Keratinocyte (primary cell): ENCODE results near the gene GCA. TPM values are rescaled to one million over a fixed set of nuclear protein-coding genes. Genes with fewer than 3 reads are reported as not detected.

ENCODE experiments used
- DNase-seq: peaks from one replicate; pipeline ENCODE4 v3.0.0-alpha.2; 2011; ENCODE audit warnings: low read depth, missing footprints, low spot score
- FAIRE-seq: peaks from 2 replicates; lab custom pipeline; 2011; peaks lifted over from hg19 to GRCh38; lab: Jason Lieb, UNC
- H2AFZ ChIP-seq: 2 replicates; pipeline ENCODE4 v1.6.0; 2012; ENCODE audit warnings: low read length, control low read depth, inconsistent platforms; ENCODE audit not compliant: control insufficient read depth
- H3K27ac ChIP-seq: 2 replicates; pipeline ENCODE4 v1.5.1; 2011; ENCODE audit warnings: low read length; ENCODE audit not compliant: control insufficient read depth, insufficient read depth
- H3K27me3 ChIP-seq: 3 replicates; pipeline ENCODE4 v1.6.0; 2011; ENCODE audit warnings: low read length; ENCODE audit not compliant: control insufficient read depth, insufficient read depth; ENCODE audit errors: extremely low read depth
- H3K36me3 ChIP-seq, 2 experiments: 2 replicates in 1 of 2; 3 replicates in 1 of 2; pipeline ENCODE4 v1.5.1; 2011; ENCODE audit warnings: low read length in 2 of 2, mild to moderate bottlenecking in 1 of 2; ENCODE audit not compliant: control insufficient read depth in 2 of 2, insufficient read depth in 2 of 2; ENCODE audit errors: extremely low read depth in 1 of 2
- H3K4me1 ChIP-seq: 3 replicates; pipeline ENCODE4 v1.5.1; 2011; ENCODE audit warnings: low read length; ENCODE audit not compliant: control insufficient read depth, insufficient read depth; ENCODE audit errors: extremely low read depth
- H3K4me2 ChIP-seq: 3 replicates; pipeline ENCODE4 v1.6.0; 2011; ENCODE audit warnings: low read depth, low read length; ENCODE audit not compliant: control insufficient read depth, insufficient read depth; ENCODE audit errors: extremely low read depth
- H3K4me3 ChIP-seq, 3 experiments: fragments of 200-600 bp in 1 of 3; sonication (generic) in 1 of 3; 2 replicates in 2 of 3; 3 replicates in 1 of 3; pipeline ENCODE4 v1.5.1; 2011 to 2016; ENCODE audit warnings: low read length in 3 of 3, mild to moderate bottlenecking in 3 of 3, control low read depth in 2 of 3, inconsistent platforms in 1 of 3, low read depth in 1 of 3, mixed read lengths in 1 of 3, mixed run types in 1 of 3, moderate library complexity in 1 of 3; ENCODE audit not compliant: control insufficient read depth in 2 of 3, insufficient read depth in 2 of 3; ENCODE audit errors: extremely low read depth in 1 of 3
- H3K79me2 ChIP-seq: 2 replicates; pipeline ENCODE4 v1.6.0; 2012; ENCODE audit warnings: low read length; ENCODE audit not compliant: control insufficient read depth, insufficient read depth
- H3K9ac ChIP-seq: 3 replicates; pipeline ENCODE4 v1.6.0; 2011; ENCODE audit warnings: low read length; ENCODE audit not compliant: control insufficient read depth, insufficient read depth; ENCODE audit errors: extremely low read depth
- H3K9me1 ChIP-seq: 3 replicates; pipeline ENCODE4 v1.6.0; 2011; ENCODE audit warnings: low read length; ENCODE audit not compliant: control insufficient read depth, insufficient read depth; ENCODE audit errors: extremely low read depth
- H3K9me3 ChIP-seq: 2 replicates; pipeline ENCODE4 v1.5.1; 2012; ENCODE audit warnings: low read depth, low read length; ENCODE audit not compliant: control insufficient read depth
- H4K20me1 ChIP-seq: 3 replicates; pipeline ENCODE4 v1.6.0; 2011; ENCODE audit warnings: low read length; ENCODE audit not compliant: control insufficient read depth, insufficient read depth; ENCODE audit errors: extremely low read depth
- CTCF ChIP-seq, 3 experiments: IDR thresholded peaks in 1 of 3; conservative IDR thresholded peaks in 1 of 3; optimal IDR thresholded peaks in 1 of 3; 2 replicates in 2 of 3; 3 replicates in 1 of 3; pipeline versions ENCODE3 to v1.5.1; 2011; ENCODE audit warnings: low read length in 3 of 3, mild to moderate bottlenecking in 3 of 3, moderate library complexity in 2 of 3, control low read depth in 1 of 3, inconsistent platforms in 1 of 3; ENCODE audit not compliant: insufficient read depth in 2 of 3; ENCODE audit errors: extremely low read depth in 1 of 3
- EZH2 ChIP-seq: IDR thresholded peaks from one replicate; pipeline ENCODE4 v1.6.1; 2012; ENCODE audit warnings: inconsistent platforms, mild to moderate bottlenecking, low read length, moderate library complexity
- dilution Hi-C: fragments of 300-500 bp; cut with MboI; formaldehyde crosslinking; loops from one replicate; pipeline ENCODE4 v1.7.0; 2020; ENCODE audit warnings: low sequenced_read_pairs; ENCODE audit not compliant: extremely low pct_ligation_motif_present
- polyA plus RNA-seq, 5 experiments: library from polyadenylated mRNA; depleted of rRNA in 3 of 5; stranded (reverse) in 3 of 5; stranded (forward) in 1 of 5; unstranded in 1 of 5; fragments of >200 nt; gene quantifications; 1 replicate in 1 of 5; 2 replicates in 3 of 5; 3 replicates in 1 of 5; pipeline versions ENCODE4 v1.2.1 to v1.2.3, GENCODE V29; 2011 to 2012; ENCODE audit warnings: missing spikeins in 2 of 5, low read depth in 1 of 5, low replicate concordance in 1 of 5

The GCA gene
- polyA plus RNA-seq, 1 donor (not counting 4 experiments of a cell fraction or from before 2014, with no cell fraction given) = 10.0 TPM

GRCh38 chr2:162381851-162382250, 37.9 kb downstream of the GCA start:
- no peak overlapping the region for H2AFZ ChIP-seq
- no peaks in the 10 kb centered on the region for H3K27me3 ChIP-seq
- TF ChIP-seq EZH2 = no peak
- H3K4me1 ChIP-seq = no peaks in the 10 kb centered on the region
- H3K4me3 ChIP-seq = no peak overlapping the region
- H3K36me3 ChIP-seq = no peaks in the 10 kb centered on the region
- DNase-seq (no peak), FAIRE-seq (no peak)
- no peak overlapping the region for H3K4me2 ChIP-seq
- H3K9ac ChIP-seq = no peak overlapping the region
- dilution Hi-C loops = no loop called here
- no peaks in the 10 kb centered on the region for H3K79me2 ChIP-seq
- H4K20me1 ChIP-seq = no peaks in the 10 kb centered on the region
- no peaks in the 10 kb centered on the region for H3K9me3 ChIP-seq
- no peak overlapping the region for H3K27ac ChIP-seq
- no peaks in the 10 kb centered on the region for H3K9me1 ChIP-seq

- Histone ChIP-seq H3K36me3 (no peaks in the 10 kb centered on the region), H3K4me2 (no peak overlapping the region), H3K9ac (no peak overlapping the region), H3K79me2 (no peaks in the 10 kb centered on the region), H3K4me1 (no peaks in the 10 kb centered on the region), H3K9me1 (no peaks in the 10 kb centered on the region), H3K9me3 (no peaks in the 10 kb centered on the region), H4K20me1 (no peaks in the 10 kb centered on the region), H3K27me3 (no peaks in the 10 kb centered on the region), H3K4me3 (no peak overlapping the region), H3K27ac (no peak overlapping the region), H2AFZ (no peak overlapping the region)
- TF ChIP-seq EZH2 = no peak
- no peak for TF ChIP-seq CTCF (optimal IDR thresholded peaks at IDR 0.05 in 1 of 3, IDR thresholded peaks at IDR 0.05 in 1 of 3, conservative IDR thresholded peaks at IDR 0.05 in 1 of 3; ENCODE audit: extremely low read depth in 1 of 3, insufficient read depth in 2 of 3, low read length in 3 of 3)
- dilution Hi-C loops = no loop called here
- DNase-seq (no peak), FAIRE-seq (no peak)
Measured at GRCh38 chr2:162382278-162382677, 38.3 kb downstream of the GCA start.

- Histone ChIP-seq H3K27me3 (no peaks in the 10 kb centered on the region), H3K9me3 (no peaks in the 10 kb centered on the region)
Measured at GRCh38 chr2:162385536-162385935, 41.6 kb downstream of the GCA start.

More at GRCh38 chr2:162385536-162385935, 41.6 kb downstream of the GCA start:
- DNase-seq (no peak), FAIRE-seq (no peak)
- Histone ChIP-seq H4K20me1 (no peaks in the 10 kb centered on the region), H3K4me1 (no peaks in the 10 kb centered on the region), H3K4me2 (no peak overlapping the region), H3K9ac (no peak overlapping the region), H3K27ac (no peak overlapping the region), H3K36me3 (no peaks in the 10 kb centered on the region), H3K4me3 (no peak overlapping the region), H2AFZ (no peak overlapping the region), H3K79me2 (no peaks in the 10 kb centered on the region), H3K9me1 (no peaks in the 10 kb centered on the region)
- dilution Hi-C loops = no loop called here
- no peak for TF ChIP-seq EZH2
